ENCODE data around the gene PLCB4.
"Not testable (repeated sequence)": the region's sequence is repeated elsewhere in the genome, so short reads cannot be mapped to it uniquely, and the experiment has no call there.

Gene PLCB4

DNA sequence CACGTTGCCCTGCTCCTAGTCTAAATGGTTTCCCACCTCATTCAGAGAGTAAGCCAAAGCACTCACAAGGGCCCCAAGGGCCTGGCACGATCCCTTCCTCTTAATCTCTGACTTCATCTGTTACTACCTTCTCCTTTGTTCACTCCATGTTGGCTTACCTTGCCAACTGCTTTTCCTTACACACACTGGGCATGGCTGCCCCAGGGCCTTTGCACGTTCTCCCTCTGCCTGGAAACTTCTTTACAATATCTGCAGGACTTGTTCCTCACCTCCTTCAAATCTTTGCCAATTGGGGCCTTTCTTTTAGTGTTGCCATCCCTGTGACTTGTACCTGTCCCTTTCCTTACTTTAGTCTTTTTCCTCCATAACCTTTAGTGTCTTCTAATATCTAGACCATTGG, 73.9 kb downstream of the PLCB4 start:
- no peak for DNase-seq (ENCODE audit: low spot score)

GRCh38 chr20:9143926-9144325, 75.0 kb downstream of the PLCB4 start:
- no peak for DNase-seq (ENCODE audit: low spot score)

DNA sequence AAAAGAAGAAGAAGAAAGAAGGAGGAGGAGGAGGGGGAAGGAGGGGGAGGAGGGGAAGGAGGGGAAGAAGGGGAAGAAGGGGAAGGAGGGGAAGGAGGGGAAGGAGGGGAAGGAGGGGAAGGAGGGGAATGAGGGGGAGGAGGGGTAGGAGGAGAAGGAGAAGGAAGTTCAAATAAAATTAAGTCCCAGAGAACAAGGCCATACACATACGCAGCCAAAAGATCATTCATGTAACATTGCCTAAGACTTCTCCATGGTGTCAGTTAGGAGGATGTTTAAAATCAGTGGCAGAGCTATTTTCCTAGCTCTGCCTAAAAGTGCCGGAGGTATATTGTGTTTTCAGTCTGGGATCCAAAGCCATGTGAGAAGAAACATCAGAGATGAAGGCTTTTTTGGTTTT, 75.8 kb downstream of the PLCB4 start:
- no peak for DNase-seq (ENCODE audit: low spot score)

DNA sequence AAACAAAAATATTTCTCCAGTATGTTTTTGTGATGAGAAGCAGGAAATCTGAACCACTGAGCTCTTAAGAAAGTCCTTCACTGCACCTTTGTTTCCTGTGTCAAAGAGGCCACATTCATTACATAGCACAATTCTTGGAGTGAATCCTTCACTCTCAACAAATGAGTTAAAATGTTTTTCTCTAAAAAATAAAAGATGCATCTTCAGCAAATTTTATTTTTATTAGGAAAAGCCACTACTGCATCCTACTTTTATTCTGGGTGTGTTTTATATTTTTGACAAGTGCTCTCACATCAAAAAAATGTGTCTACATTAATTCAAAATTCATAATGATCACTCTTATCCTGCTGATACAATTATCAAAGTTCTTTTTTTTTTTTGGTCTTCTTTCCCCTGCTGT, 76.3 kb downstream of the PLCB4 start:
- no peak for DNase-seq (ENCODE audit: low spot score)

GRCh38 chr20:9146649-9147048, 77.8 kb downstream of the PLCB4 start:
- DNase-seq (ENCODE audit: low spot score): no peak

DNA sequence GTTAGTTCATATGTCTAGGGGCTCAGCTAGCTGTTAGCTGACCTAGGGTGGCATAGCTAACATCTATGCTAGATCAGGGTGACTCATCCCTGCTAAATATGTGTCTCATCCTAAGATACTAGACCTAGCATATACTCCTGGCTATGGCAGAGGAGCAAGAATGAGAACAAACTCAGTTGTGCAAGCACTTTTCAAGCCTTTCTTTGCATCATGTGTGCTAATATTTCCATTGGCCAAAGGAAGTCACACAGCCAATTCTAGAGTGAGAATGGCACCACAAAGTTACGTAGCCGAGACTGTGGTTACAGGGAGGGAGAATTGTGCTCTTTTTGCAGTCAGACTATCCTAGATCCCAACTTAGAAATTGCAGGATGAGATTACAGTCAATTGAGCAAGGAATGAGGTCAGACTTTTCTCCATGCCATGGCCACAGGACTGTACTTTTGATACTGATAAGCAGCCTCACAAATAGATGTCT, 78.7 kb downstream of the PLCB4 start:
- DNase-seq (ENCODE audit: low spot score): no peak

DNA sequence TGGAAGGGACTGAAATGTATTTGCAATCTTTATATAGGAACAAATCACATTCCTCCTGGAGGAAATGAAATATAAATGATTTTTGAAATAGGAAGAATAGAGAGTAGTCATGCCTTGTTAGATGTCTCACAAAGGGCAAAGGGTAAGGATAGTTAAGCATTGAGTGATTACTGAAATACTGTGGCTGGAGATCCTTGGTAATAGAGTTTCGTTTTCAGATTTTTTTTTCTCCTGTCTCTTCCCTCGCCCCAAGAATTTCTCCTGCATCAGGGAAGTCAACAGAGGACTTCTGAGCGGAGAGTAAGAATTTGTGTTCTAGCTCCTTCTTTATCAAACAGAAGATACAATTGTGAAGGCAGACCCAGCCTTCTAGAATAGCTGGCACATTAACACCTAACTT, 79.4 kb downstream of the PLCB4 start:
- no peak for DNase-seq (ENCODE audit: low spot score)

- no peak for DNase-seq (ENCODE audit: low spot score)
These were observed 80.2 kb downstream of the PLCB4 start for GRCh38 chr20:9149087-9149486.

DNA sequence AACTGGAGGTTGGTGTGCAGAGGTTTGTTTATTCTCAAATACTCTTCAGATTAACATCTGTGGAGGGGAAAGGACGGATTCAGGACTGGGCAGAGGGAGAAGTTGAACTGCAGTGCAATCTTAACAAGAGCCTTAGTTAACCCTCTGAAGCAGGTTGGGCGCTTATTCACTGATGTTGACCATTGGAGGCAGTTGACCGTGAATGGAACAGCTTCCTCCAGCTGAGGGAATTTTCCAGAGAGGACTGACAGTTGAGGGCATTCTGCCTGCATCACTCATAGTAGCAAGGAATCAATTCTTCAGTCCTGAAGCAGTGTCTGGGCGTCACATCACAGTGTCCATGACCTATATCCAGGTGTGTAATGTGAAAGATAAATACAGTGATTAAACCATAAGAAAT, 80.9 kb downstream of the PLCB4 start:
- no peak for DNase-seq (ENCODE audit: low spot score)

DNA sequence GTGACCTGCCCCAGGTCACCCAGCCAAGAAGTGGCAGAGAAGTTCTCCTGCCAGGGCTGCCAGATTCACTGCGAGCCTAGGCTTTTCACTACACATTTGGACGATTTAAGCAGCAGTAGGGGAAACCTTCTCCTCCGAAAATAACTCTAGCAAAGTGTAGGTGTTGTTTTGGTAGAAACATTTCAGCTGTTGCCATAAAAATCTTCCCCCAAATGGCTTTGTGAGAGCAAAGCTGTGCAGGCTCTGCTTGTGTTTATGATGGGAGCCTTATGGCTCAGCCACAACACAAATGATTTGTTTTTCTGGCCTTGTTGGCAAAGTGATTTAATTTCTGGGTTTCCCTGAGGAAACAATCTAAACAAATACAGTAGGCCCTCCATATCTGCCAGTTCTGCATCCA, 81.8 kb downstream of the PLCB4 start:
- DNase-seq (ENCODE audit: low spot score): no peak

DNA sequence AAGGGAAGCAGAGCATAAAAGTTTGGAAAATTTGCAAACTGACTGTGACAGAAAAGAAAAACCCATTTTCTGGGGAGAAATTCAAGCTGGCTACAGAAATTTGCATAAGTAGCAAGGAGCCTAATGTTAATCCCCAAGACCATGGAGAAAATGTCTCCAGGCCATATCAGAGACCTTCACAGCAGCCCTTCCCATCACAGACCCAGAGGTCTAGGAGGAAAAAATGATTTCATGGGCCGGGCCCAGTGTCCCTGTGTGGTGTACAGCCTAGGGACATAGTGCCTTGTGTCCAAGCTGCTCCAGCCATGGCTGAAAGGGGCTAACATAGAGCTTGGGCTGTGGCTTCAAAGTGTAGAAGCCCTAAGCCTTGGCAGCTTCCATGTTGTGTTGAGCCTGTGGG, 83.3 kb downstream of the PLCB4 start:
- DNase-seq (ENCODE audit: low spot score): not testable (repeated sequence)

DNA sequence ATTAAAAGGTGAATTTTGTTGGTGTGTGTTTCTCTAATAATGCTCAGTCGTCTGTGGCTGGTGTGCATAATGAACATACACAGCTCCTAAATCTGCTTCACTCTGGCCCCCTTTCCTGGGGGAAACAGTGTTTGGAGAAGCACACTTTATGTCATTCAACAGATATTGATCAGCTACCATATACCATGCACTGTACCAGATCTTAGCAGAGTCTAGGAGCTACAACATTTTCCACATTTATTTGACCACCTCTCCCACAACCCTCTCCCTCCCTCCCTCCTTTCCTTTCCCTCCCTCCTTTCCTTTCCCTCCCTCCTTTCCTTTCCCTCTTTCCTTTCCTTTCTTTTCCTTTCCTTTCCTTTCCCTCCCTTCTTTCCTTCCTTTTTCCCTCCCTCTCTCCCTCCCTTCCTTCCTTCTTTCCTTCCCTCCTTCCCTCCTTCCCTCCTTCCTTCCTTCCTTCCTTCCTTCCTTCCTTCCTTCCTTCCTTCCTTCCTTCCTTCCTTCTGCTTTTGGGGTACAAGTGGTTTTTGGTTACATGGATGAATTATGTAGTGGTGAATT, 85.7 kb downstream of the PLCB4 start:
- DNase-seq (ENCODE audit: low spot score): no peak

DNA sequence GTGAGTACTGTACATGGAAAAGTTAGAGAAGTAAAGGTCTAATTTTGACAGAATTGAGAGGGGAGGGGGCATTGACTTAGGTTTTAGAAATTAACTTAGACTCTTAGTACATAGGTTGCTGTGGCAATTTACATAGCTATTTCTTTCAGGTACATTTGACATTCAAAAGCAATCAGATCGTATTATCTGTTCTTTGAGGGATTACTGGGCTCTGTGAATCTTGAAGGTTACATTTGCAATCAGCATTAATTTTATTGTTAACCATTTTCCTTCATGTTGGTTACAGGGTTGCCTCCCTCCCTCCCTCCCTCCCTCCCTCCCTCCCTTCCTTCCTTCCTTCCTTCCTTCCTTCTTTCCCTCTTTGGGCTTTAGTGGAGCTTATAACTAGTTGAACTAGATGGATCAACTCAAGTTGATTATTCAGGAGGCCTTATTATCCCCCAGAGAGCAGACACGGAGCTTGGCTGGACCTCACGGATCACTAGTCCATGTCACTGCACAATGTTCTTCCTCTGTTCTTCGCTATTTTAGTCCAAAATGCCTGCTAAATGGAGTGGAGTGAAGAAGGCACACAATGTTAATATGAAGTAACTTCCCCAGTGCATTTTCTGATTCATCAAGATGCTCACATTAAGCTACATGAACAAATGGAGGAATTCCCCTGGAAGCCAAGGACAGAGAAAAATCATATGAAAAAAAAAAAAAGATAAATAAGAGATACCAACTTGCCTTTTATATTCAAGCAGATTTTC, 87.8 kb downstream of the PLCB4 start:
- no peak for DNase-seq (ENCODE audit: low spot score)

GRCh38 chr20:9160331-9160730, 91.4 kb downstream of the PLCB4 start:
- no peak for DNase-seq (ENCODE audit: low spot score)

GRCh38 chr20:9160757-9161156, 91.9 kb downstream of the PLCB4 start:
- DNase-seq (ENCODE audit: low spot score): no peak

GRCh38 chr20:9161311-9161710, 92.4 kb downstream of the PLCB4 start:
- no peak for DNase-seq (ENCODE audit: low spot score)

GRCh38 chr20:9163251-9163650, 94.4 kb downstream of the PLCB4 start:
- no peak for DNase-seq (ENCODE audit: low spot score)

DNA sequence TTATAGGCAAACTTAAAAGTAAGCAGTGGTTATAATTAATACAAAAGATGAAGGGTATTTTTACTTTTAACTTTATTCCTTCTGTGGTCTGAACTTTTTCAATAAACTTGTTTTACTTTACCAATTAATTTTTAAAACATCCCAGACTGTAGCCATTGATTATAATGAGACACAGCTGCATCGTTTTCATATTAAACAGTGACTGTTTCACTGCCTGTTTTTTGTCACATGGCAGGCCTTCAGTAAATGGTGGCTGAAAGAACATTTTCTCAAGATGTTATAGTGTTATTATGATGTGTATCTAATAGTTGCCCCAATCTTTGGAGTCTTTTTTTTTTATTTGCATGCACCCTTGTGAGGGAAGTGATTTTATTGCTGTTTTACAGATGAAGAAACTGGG, 95.1 kb downstream of the PLCB4 start:
- no peak for DNase-seq (ENCODE audit: low spot score)

DNA sequence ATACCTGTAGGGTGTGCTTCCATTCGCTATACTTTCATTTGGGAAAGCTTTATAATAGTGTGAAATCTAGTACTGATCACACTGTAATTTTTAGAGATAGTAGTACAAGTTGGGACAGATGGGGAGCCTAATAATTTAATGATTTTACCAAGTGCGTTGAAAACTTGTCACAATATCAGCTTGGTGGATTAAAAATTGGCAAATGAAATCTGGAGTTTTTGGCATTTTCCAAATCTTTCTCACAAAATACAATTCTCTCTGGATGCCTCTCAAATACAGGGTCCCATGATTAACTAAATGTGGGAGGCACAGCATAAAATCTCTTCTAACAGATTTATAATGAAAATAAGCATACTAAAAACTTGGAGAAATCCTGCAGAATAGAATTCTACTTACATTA, 96.4 kb downstream of the PLCB4 start:
- DNase-seq (ENCODE audit: low spot score): no peak

- DNase-seq (ENCODE audit: low spot score): no peak
These were observed 97.4 kb downstream of the PLCB4 start for GRCh38 chr20:9166153-9166780.

- no peak for DNase-seq (ENCODE audit: low spot score)
These were observed 100.5 kb downstream of the PLCB4 start for GRCh38 chr20:9169409-9169808.

GRCh38 chr20:9172851-9173250, 104.0 kb downstream of the PLCB4 start:
- no peak for DNase-seq (ENCODE audit: low spot score)

- peak; percentile 32 for DNase-seq (ENCODE audit: low spot score)
These were observed 108.4 kb downstream of the PLCB4 start for GRCh38 chr20:9177278-9177677.

Data from LoVo (cell line).